Mucosa of descending colon (tissue), 3 donors: ENCODE measurements around the gene UGT3A2. TPM values are rescaled to one million over a fixed set of nuclear protein-coding genes. Genes with fewer than 3 reads are reported as not detected.
"Not testable (repeated sequence)": the region's sequence is repeated elsewhere in the genome, so short reads cannot be mapped to it uniquely, and the experiment has no call there.

Source experiments
- ATAC-seq: fragments of 200-7000 bp; cut with Tn5 transposase; one replicate; pipeline ENCODE4 v1.9.1; 2020; ENCODE audit warnings: mild to moderate bottlenecking, moderate library complexity
- DNase-seq, 3 donors: peaks; one replicate each; pipeline ENCODE4 v3.0.0-alpha.2; 2020
- H3K36me3 ChIP-seq: fragments of 200-600 bp; one replicate; pipeline ENCODE4 v1.8.0; 2021; ENCODE audit warnings: low read depth, mild to moderate bottlenecking
- H3K4me1 ChIP-seq: fragments of 200-600 bp; one replicate; pipeline ENCODE4 v1.8.0; 2021; ENCODE audit warnings: low read depth, mild to moderate bottlenecking
- H3K4me3 ChIP-seq: fragments of 200-600 bp; one replicate; pipeline ENCODE4 v1.8.0; 2021; ENCODE audit warnings: mild to moderate bottlenecking
- H3K9me3 ChIP-seq: fragments of 200-600 bp; one replicate; pipeline ENCODE4 v1.8.0; 2021; ENCODE audit warnings: mild to moderate bottlenecking
- intact Hi-C, 2 donors: fragments of 100-400 bp; cut with DNase I in 1 of 2; cut with micrococcal nuclease in 1 of 2; formaldehyde crosslinking; loops; one replicate each; pipeline versions ENCODE4 v1.11.0 to v1.11.1; 2022; cut with DNase I, micrococcal nuclease
- total RNA-seq, 3 donors: library from RNA; stranded (reverse); fragmentation: NEBNext Ultra II Directional in 2 of 3; extraction: Animal tissue kit (Norgen Biotek cat#: 25700) in 2 of 3; gene quantifications; one replicate each; pipeline versions ENCODE4 v1.2.1 to v1.2.4, GENCODE V29; 2021 to 2023
- TF ChIP-seq, protein P1 (sequence below): fragments of 200-600 bp; IDR thresholded peaks from one replicate; pipeline ENCODE4 v1.8.0; 2022; ENCODE audit warnings: antibody characterized with exemption, mild to moderate bottlenecking
- donor health status: DM: no; HTN: no; CAD: no; lungs with moderate emphysema.
- donor health status: DM: no; HTN: no; CAD: no.
- donor health status: DM: no; HTN: yes; CAD: no.

Gene UGT3A2
- total RNA-seq, 3 donors from 2014 or later = 0.47 TPM; not detected in 2

DNA sequence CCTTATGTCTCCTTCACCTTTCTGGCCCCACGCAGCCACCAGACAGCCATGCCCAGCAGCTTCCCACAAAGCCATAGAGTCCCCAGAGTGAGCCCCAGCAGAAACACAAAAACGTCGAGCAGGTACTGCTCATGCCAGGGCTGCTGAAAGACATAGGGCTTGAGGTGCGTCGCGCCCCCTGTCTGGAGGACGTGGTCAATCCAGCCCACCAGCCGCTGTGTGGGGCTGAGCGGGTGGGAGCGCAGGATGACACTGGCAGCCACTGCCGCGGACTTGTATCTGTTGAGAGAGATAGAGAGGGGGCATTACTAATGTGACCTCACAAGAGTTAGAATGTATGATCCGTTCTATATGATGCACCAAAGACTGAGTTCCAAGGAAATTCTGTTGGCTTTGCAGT lies 31.0 kb downstream of the UGT3A2 start:
- DNase-seq (no peak), ATAC-seq (no peak)
- intact Hi-C loops = no loop called here
- Histone ChIP-seq H3K36me3 (no peaks in the 10 kb centered on the region), H3K4me3 (no peak overlapping the region), H3K9me3 (no peaks in the 10 kb centered on the region), H3K4me1 (no peaks in the 10 kb centered on the region)
- TF ChIP-seq, protein P1, sequence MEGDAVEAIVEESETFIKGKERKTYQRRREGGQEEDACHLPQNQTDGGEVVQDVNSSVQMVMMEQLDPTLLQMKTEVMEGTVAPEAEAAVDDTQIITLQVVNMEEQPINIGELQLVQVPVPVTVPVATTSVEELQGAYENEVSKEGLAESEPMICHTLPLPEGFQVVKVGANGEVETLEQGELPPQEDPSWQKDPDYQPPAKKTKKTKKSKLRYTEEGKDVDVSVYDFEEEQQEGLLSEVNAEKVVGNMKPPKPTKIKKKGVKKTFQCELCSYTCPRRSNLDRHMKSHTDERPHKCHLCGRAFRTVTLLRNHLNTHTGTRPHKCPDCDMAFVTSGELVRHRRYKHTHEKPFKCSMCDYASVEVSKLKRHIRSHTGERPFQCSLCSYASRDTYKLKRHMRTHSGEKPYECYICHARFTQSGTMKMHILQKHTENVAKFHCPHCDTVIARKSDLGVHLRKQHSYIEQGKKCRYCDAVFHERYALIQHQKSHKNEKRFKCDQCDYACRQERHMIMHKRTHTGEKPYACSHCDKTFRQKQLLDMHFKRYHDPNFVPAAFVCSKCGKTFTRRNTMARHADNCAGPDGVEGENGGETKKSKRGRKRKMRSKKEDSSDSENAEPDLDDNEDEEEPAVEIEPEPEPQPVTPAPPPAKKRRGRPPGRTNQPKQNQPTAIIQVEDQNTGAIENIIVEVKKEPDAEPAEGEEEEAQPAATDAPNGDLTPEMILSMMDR = no peak

DNA sequence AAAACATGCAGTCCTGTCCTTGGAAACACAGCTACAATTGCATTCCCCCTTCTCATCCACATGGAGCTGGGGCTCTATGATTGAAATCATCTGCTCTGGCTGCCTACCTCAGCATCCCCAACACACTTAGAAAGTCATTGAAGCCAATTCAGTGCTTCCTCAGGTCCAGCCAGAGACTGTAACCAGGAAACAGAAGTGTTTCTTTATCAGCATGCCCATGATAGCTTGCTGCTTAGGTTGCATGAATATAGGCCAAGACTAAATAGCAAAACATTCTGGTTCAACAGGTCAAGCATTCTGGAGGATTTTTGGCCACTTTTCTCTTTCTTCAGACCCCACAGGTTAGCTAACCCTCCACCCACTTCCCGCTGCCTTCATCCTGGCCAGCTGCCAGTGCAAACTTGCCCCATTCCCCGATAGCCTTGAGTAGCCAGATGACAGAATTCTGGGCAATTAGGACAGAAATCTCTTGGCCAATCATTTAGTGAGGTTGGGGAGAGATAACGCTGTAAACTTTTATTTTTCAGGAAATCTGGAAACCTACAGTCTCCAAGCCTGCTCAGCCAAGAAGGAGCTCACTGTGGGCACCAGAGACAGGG lies 32.0 kb downstream of the UGT3A2 start:
- DNase-seq, H3K9me3 ChIP-seq, H3K4me3 ChIP-seq, intact Hi-C loops, ATAC-seq, H3K4me1 ChIP-seq, H3K36me3 ChIP-seq: not testable (repeated sequence)

- no peak for DNase-seq
- Histone ChIP-seq H3K9me3 (no peaks in the 10 kb centered on the region), H3K4me3 (no peak overlapping the region), H3K36me3 (no peaks in the 10 kb centered on the region), H3K4me1 (no peaks in the 10 kb centered on the region)
- ATAC-seq = no peak
- intact Hi-C loops = no loop called here
- TF ChIP-seq, protein P1 = no peak
These were observed 33.2 kb downstream of the UGT3A2 start for GRCh38 chr5:36033486-36033885.

DNA sequence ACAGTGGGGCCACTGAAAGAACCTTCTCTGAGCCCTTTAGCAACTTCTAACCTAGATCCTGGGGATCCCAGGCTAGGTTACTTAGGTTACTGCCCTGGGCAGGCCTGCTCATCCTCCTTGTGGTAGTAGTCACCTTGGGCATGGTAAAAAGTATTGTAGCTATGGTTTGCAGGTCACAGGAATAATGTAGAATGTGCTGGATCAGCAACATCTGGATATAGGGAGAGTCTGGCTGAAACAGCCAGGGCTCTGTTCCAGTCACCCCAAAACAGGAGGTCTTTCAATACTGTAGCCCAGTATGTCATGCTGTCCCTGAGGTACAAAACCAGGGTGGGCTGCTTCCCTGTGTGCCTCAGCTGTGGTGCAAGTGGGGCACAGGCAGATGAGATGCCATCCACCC lies 33.6 kb downstream of the UGT3A2 start:
- Histone ChIP-seq H3K36me3 (no peaks in the 10 kb centered on the region), H3K4me1 (no peaks in the 10 kb centered on the region), H3K9me3 (no peaks in the 10 kb centered on the region), H3K4me3 (no peak overlapping the region)
- TF ChIP-seq, protein P1 = no peak
- intact Hi-C loops = no loop called here
- no peak for ATAC-seq
- DNase-seq = no peak

- no peaks in the 10 kb centered on the region for H3K36me3 ChIP-seq
- DNase-seq (no peak), ATAC-seq (no peak)
- TF ChIP-seq, protein P1 = no peak
- no peaks in the 10 kb centered on the region for H3K9me3 ChIP-seq
- no peaks in the 10 kb centered on the region for H3K4me1 ChIP-seq
- H3K4me3 ChIP-seq = no peak overlapping the region
- intact Hi-C loops = no loop called here
These were observed 35.5 kb downstream of the UGT3A2 start for GRCh38 chr5:36031223-36031622.

- H3K9me3 ChIP-seq = no peaks in the 10 kb centered on the region
- TF ChIP-seq, protein P1 = no peak
- intact Hi-C loops = no loop called here
- DNase-seq (no peak), ATAC-seq (no peak)
- no peaks in the 10 kb centered on the region for H3K4me1 ChIP-seq
- H3K36me3 ChIP-seq = no peaks in the 10 kb centered on the region
- H3K4me3 ChIP-seq = no peak overlapping the region
These were observed 36.8 kb downstream of the UGT3A2 start for GRCh38 chr5:36029914-36030313.
